HT-29 (cell line): ENCODE measurements around the gene DDX25. TPM values are rescaled to one million over a fixed set of nuclear protein-coding genes. Genes with fewer than 3 reads are reported as not detected.
"Not testable (repeated sequence)": the region's sequence is repeated elsewhere in the genome, so short reads cannot be mapped to it uniquely, and the experiment has no call there.

ENCODE experiments used
- DNase-seq: peaks from one replicate; pipeline ENCODE4 v3.0.0-alpha.2; 2015; ENCODE audit warnings: low spot score
- total RNA-seq: library from RNA; depleted of rRNA; stranded (reverse); fragments of >200 nt; shearing (Covaris generic); gene quantifications from 2 replicates; pipeline ENCODE4 v1.2.3, GENCODE V29; 2014

The DDX25 gene
- total RNA-seq, 1 experiment from 2014 or later = not detected

DNA sequence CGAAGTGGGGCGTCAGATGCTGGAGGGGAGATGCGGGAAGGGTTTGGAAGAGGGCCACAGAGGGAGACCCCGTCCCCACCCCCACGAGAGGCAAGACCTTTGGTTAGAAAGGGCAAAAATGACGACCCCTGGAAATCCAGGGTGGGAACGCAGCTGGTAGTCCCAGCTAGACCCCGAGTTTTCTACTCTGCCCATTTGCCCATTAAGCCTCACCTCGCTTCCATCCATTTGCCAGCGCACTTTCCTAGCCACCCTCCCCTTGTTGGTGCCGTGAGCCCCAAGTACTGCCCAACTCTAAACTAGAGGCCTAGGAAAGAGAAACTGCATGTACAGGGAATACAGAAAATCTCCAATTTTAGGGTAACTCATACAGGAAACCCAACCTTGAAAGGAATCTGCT is 370 bp downstream of the DDX25 start:
- DNase-seq = no peak

DNA sequence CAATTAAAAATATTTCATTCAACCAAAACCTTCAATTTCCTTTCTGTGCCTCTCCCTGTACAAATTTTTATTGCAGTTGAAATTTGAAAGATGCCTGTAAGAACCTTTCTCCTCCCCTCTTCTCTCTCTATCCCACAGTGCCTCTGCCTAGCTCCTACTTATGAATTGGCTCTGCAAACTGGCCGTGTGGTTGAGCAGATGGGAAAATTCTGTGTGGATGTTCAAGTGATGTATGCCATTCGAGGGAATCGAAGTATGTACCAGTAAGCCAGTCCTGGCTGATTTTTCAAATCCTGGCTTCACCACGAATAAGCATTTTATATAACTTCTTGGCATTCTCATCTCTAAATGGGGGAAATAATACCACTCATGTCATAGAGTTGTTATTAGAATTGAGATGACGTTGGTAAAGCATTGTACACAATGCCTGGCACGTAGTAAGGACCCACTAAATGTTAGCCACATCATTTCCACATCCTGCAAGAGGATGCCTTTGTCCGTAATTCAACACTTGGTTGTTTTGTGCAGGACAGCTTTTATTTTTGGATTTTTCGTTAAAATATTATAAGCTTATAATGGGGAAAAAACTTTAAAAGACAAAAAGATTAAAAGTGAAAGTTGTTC is 6.0 kb downstream of the DDX25 start:
- no peak for DNase-seq

- DNase-seq = not testable (repeated sequence)
These were observed 10.3 kb downstream of the DDX25 start for GRCh38 chr11:125914601-125915000.

- peak; percentile 31 for DNase-seq
These were observed 12.5 kb downstream of the DDX25 start for GRCh38 chr11:125916683-125917347.

GRCh38 chr11:125918140-125918840 is 14.0 kb downstream of the DDX25 start:
- DNase-seq = no peak

DNA sequence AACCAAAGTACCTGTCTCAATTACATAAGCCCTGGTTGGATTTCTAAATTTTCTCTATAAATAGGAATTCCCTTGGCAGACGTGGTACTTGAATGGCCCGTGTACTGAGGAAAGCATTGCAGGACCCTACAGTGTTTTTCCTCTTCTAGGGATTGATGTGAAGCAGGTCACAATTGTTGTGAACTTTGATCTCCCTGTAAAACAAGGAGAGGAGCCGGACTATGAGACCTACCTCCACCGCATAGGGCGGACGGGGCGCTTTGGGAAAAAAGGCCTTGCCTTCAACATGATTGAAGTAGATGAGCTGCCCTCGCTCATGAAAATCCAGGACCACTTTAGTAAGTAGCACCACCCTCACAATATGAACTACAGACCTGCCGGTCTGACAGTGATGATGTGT is 16.7 kb downstream of the DDX25 start:
- no peak for DNase-seq

- DNase-seq = no peak
These were observed 17.8 kb downstream of the DDX25 start for GRCh38 chr11:125922156-125922555.

GRCh38 chr11:125923012-125923579 is 18.8 kb downstream of the DDX25 start:
- peak; percentile 91 for DNase-seq

DNA sequence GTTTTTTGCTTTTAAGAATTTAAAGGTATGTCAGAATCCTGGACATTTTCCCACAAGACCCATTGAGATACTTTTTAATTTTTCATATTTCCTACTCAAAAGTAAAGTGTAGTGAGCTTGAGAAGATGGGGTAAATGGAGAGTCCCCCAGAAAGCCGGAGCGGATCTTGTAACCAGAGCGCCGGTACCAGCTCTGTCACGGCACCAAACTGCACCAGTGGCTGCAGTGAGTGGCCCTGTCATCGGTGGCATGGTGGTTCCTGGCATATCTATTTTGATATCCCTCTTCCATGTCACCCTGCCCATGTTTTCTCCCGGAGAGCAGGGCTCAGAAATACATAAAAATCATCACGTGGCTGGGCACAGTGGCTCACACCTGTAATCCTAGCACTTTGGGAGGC is 19.3 kb downstream of the DDX25 start:
- no peak for DNase-seq

- DNase-seq = no peak
These were observed 20.2 kb downstream of the DDX25 start for GRCh38 chr11:125924384-125925007.

DNA sequence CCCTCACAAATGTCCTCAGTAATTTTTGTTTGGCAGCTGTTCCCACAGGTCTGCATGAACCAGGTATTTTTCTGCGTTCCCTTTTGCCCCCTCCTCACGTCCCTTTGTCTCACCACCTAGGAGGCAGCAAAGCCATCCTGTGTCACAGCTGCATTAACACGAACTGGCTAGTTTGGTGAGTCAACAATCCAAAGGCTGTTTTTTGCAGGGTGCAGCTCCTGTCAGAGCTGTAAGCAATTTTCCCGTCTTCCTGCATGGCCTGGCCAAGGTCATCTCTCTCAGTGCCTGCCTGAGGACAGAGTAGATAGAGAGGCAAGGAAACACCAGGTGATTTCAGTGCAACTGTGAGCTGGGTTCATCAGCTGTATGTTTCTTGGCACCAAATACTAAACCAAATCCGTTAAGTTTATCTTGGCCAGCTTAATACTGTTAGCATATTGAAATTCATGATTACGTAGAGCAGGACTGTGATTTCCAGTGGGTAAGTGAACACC is 21.0 kb downstream of the DDX25 start:
- no peak for DNase-seq

DNA sequence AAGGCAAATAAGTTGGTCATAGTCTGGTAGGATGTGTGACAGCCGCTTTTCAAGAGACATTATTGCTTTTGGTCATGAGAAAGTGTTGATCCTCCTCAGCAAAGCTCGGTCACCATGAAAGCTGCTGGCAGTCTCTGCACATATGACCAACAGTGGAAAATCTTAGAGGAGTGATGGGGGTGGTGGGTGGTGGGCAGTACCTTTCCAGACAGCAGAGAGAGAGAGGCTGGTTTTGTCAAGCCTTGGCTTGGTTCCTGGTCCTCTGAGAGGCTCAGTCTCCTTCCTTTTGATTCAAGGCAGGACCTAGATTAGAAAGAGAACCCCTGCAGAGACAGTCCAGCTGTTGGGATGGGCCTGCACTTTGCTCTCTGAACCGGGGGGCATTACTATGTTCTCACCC is 21.5 kb downstream of the DDX25 start:
- no peak for DNase-seq

DNA sequence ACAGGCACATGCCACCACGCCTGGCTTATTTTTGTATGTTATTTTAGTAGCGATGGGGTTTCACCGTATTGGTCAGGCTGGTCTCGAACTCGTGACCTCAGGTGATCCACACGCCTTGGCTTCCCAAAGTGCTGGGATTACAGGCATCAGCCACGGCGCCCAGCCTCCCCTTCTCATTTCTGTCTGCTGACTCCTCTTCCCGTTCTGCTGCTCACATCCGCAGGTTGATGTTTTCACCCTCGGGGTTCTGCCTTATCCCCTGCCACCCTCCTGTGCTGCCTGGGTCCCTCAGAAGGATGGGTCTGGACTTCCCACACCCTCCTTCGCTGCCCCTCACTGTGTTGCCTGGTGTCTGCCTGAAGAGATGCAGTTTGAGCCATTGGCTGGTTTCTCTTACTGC is 22.4 kb downstream of the DDX25 start:
- no peak for DNase-seq

GRCh38 chr11:125929445-125930075 is 25.3 kb downstream of the DDX25 start:
- no peak for DNase-seq

- DNase-seq = no peak
These were observed 25.8 kb downstream of the DDX25 start for GRCh38 chr11:125930076-125930450.

DNA sequence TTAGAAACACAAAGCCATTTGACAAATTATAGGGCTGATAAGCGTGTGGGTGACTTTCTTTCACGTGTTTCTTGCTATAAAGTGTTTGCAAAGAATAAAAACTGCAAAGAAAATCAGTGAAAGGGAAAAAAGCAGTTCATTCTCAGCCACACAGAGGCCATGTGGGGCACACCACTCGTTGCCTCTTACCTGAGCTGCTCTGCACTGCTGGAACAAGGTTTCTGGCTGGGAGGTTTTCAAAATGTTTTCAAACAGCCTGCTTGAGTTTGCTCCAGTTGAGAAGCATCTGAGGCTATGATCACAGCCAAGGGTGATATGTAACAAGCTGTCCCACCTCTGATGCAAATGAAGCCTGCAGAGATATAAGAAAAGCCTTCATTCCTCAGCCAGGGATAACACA is 26.8 kb downstream of the DDX25 start:
- DNase-seq = no peak

DNA sequence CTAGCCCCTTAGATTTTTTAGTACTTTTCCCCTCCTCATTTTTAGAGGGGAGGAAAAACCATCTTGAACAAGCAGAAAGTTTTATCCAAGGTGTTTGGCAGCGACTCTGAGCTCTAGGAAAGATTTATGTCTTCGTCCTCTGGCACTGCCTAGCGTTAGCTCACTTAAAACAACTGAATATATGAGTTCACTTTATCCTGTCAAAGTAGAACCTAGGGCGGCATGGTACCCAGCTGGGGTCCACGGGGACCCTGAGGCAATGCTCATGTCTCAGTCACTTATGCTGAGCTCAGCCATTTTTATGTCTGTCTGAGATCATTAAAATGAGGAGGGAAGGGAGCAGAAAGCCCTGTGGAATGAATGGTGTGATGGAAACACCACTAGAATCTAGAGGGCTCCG is 27.4 kb downstream of the DDX25 start:
- DNase-seq = no peak

DNA sequence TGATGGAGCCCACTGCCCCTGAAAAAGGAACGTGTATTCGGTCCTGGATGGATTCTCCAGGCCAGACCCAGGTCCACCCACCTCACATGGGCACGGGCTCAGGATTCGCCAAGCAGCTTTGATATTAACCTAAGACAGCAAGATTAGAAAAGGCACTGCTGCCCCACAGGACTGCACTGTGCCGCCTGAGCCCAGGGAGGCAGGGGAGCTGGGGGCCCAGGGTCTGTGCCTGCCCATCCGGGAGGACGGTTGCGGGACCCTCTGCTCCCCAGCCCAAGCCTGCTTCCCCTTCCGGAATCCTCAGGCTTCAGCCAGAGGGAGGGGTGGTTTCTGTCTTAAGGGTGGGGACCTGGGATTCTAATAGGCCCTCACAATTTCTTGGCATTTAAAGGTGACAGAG is 28.0 kb downstream of the DDX25 start:
- no peak for DNase-seq

DNA sequence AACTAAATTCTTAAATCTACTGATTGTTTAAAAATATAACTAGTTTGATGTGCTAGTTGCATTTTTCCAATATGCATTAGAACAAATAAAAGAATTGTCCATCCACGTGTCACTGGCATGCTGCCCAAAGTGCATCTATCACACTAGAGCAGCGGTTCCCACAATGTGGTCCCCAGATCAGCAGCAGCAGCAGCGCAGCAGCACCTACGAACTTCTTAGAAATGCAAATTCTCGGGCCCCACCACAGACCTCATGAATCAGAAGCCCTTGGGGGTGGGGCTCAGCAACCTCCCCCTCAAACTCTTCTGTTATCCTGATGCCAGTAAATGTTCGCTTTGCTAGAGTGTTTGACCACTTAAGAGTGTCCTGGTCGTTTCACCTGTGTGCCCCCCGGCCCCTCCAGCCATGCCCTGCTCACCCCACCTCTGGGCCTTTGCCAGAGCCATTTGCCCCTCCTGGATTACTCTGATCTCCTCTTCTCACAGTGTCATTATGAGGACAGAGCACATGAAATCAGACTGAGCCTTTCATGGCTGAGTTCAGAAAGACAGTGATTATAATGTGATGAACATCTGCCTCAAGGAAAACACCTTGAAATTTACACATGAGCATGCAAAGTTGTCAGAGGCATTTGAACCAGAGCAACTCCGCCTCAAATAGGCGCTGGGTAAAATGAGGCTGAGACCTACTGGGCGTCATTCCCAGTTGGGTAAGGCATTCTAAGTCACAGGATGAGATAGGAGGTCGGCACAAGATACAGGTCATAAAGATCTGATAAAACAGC is 28.9 kb downstream of the DDX25 start:
- DNase-seq = no peak

DNA sequence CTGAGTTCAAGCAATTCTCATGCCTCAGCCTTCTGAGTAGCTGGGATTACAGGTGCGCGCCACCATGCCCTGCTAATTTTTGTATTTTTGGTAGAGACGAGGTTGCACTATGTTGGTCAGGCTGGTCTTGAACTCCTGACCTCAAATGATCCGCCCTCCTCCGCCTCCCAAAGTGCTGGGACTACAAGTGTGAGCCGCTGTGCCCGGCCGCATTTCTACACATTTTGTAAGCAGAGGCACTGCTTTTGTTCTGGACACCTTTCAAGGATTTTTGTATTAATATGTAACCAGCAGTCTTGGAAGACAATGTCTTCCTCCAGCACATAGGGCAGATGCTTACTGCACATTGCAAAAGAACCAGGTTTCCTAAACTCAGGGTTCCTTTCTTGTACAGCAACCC is 30.2 kb downstream of the DDX25 start:
- no peak for DNase-seq

GRCh38 chr11:125935056-125935455 is 30.7 kb downstream of the DDX25 start:
- no peak for DNase-seq
